ENCODE measurements around the gene PLEKHG1.

Gene PLEKHG1

DNA sequence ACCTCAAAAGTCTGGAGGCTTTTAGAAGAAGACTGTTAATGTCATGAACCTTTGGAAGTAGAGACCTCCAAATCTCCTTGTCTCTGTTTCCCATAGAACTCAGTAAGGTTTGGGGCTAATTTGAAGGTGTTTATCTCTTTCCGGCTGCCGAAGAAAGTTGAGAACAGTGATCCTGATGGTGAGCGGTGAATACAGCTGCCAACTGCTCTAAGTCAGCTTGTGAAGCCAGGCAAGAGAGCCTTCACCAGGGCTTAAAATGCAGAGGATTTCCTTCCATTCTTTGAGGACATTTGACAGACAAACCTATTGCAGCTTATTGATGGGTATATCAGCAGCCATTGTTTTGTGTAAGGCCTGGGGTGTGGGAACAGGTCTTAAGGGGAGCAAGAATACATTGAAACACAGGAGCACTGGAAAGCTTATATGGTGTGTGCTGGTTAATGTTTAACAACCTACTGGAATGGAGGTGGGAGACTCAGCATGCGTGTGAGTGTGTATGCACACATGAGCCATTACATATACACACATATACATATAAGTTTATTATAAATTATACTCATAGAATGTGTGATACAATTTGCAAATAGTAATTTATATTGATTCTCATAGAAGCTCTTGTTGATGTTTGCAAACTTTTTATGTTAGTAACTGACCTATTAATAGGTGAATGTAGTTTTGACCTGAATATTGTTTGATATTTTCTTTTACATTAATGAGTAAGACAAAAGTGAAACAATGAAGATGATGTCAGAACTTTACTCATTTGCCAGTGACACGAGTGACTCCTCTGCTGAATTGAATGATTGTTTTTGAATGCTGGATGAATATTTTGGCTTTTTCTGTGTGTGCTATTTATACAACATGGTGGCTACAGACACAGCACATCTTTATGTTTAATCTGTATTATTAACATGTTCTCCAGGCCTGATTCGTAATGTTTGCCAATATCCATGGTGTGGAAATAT lies 18.1 kb downstream of the PLEKHG1 start:
- peak in 1 of 51 donors; percentile 22 for DNase-seq

GRCh38 chr6:150619275-150619674 lies 19.6 kb downstream of the PLEKHG1 start:
- no peak for DNase-seq

- DNase-seq = peak in 4 of 51 donors; percentile 5 to 8 (median 7)
Measured at GRCh38 chr6:150620244-150620643, 20.6 kb downstream of the PLEKHG1 start.

DNA sequence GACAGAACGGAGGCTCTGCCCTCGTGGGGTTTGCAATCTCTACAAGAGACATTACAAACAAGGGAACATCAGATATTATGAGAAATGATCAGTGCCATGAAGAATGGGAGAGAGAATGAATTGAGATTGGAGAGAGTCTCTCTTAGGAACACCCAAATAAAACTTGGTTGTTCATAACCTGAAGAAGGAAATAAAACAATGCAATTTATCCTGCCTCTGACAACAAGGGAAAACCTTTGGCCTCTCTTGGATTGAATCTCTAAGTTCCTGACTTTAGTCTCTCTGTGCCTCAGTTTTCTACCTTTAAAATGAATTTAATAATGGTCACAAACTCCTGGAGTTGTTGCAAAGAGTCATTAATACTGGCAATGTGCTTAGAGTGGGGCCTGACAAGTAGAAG lies 21.1 kb downstream of the PLEKHG1 start:
- no peak for DNase-seq

DNA sequence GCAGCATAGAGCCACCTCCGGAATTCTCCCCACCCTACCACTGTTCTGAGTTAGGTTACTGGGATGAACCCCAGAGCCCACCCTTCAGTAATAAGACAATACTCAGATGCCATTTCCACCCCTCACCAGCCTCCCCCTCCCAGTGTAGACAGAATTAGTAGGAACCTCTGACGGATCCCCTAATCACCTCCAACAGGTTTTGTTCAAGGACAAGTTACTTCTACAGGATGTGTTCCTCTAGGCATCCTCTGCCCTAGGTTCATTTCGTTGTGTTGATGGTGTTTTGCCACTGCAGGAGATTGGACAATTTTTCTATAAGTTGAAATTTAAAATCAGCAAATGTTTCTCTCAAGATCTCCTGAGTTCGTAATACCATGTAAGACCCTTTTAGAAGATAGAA lies 22.8 kb downstream of the PLEKHG1 start:
- DNase-seq = no peak

DNA sequence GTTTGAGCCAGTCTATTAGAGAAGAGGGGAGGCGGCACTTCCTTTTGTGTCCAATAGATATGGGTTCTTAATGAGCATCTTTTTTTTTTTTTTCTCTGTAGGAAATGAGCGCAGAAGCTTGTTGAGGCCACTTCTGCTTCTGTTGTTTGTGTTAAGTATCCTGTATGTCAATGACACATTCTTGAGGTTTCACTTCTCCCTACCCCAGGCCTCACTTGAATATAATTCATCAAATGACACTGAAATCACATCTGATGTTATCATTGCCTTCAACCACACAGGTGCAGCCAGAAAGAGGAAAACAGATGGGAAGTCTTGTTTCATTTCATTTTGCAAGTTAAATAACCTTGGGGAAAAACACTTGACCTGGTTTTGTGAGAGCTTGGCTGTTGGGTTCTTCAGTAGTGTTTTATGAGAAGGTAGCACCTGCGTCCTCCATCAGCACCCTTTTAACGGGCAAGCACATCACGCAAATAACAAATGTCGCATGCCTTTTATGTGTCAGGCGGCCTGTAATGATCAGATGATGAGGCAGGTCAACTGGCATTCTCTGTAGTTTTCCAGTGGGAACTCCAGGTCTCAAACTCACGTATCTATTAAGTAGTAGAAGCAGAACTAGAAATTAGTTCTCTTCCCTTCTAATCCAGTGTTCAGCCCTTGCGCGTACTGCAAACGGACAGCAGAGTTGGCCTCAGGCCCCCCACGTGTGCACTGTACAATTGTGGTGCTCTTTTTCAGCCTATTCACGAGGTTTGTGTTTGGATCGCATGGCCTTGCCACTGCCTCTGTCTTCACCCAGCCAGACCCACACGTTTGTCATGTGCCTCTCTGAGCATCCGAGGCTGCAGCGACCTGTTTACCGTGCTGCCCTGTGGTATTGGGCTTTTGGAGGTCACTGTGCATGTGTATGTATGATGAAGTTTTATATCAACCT lies 23.5 kb downstream of the PLEKHG1 start:
- DNase-seq = peak in 5 of 51 donors; percentile 12 to 33 (median 16)

DNA sequence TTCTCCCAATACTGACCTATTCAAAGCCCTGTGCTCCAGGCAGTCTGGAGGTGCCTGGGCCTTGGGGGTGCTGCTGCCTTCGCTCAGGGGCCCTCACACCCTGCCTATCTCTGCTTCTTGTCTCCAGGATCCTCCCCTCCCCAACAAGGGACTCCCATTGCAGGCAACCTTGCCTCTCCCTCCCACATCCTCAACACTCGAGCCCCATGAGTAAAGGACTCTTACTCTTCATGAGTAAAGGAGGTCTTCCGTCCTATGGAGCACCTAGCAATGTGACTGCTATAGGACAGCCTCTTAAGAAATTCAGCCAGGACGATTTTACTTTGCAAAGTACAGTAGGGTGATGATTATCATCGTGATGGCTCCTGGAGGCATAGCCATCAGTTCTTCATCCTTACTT lies 24.5 kb downstream of the PLEKHG1 start:
- DNase-seq = no peak

DNA sequence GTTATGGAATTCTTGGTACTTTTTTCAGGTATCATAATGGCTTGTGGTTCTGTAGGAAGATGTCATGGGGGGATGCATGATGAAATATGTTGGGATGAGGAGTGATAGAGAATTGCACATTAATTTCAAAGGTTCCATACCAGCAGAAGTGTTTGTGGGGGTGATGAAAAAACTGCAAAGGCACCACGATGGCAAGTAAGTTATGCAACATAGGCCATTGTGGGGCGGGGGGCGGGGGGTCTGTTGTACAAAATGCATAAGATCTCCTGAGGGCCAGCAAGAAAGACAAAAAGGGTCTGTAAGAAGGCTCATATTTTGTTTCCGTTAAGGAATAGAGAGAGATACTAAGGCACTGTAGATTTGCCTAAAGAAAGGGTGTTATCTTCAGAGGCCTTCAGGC lies 26.2 kb downstream of the PLEKHG1 start:
- no peak for DNase-seq

- no peak for DNase-seq
Measured at GRCh38 chr6:150627154-150627553, 27.5 kb downstream of the PLEKHG1 start.

DNA sequence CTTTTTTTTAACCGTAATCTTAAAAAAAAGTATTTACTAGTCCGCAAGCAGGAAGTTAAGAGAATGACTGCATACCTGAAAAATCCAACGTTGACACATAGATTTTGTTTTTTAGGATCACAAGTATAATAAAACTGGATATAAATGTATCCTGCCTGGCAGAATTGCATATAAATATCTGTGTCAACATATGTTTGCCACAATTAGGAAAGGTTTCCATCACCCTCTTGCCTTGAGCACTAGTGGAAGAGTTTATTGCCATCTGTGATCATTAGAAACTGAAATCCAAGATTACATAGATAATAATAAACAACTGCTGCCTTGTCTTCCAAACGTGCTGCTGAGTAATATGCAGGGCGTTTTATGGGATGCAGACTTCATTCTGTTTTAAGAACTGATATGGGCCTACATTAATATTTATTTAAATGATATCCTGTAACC lies 27.9 kb downstream of the PLEKHG1 start:
- no peak for DNase-seq

DNA sequence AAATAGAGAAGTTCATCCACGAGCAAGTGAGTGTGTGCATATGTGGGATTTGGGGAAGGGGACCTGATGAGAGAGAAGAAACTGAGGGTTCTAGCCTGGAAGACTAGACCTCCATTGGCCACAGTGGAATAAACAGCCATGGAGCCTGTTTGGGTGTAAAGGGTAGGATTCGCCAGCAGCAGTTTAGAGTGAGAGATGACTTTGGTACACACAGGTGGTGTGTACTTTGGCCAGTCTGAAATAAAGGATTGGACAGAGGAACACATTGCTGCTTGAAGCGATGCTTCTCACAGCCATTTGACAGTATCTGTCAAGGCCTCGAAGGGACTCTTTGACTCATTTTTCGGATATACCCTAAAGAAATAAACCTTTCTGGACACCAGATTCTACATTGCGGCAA lies 29.2 kb downstream of the PLEKHG1 start:
- DNase-seq = no peak

DNA sequence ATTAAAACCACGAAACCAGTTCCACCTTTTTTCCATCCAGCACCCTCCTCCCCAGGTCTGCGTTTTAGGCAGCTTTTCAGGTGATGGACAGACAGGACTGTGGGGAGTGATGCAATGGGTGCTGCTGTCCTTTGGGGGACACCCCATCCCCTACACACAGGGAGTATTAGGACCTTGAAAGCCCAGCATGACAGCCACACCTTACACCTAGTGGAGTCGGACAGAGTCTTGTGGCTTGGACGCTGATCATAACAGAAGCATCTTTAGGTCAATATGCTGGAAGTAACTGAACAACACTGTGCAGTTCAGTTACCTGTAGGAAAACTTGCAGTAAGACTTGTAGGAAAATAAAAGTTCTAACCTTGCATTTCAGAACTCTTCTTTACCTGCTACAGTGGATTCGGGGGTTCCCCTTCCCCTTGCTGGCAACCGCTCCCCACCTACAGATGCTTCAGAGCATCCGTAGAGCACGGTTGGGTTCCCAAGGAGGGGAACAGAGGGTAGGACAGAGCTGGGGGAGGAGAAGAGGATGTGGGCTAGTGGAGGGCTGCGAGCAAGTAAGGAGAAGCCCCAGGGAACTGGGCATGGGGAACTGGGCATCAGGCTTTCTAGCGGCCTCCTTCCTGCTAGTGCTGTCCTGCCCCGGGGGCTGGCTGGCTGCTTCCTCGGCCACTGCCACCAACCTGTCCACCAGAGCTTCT lies 31.7 kb downstream of the PLEKHG1 start:
- DNase-seq = no peak

GRCh38 chr6:150631984-150632642 lies 32.4 kb downstream of the PLEKHG1 start:
- DNase-seq = no peak

GRCh38 chr6:150632785-150633485 lies 33.2 kb downstream of the PLEKHG1 start:
- DNase-seq = no peak

GRCh38 chr6:150633486-150633834 lies 33.8 kb downstream of the PLEKHG1 start:
- no peak for DNase-seq

GRCh38 chr6:150634176-150634963 lies 34.7 kb downstream of the PLEKHG1 start:
- DNase-seq = no peak

GRCh38 chr6:150634964-150635292 lies 35.2 kb downstream of the PLEKHG1 start:
- no peak for DNase-seq

- no peak for DNase-seq
Measured at GRCh38 chr6:150635906-150636514, 36.3 kb downstream of the PLEKHG1 start.

DNA sequence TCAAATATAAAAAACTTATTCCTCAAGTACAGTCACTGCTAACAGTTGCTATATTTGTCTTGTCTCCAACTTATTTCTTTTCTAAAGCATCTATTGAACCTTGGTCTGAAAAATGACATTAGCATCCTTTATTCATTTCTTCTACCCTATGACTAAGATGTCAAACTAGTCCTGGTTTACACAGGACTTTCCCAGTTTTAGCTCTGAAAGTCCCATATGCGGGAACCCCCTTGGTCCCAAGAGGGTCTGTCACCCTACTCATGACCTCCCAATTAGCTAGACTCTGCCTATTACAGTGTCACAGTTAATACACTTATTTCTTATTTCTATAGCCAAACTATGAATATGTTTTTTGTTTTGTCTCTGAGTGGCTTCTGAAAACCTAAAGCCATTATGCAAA lies 37.1 kb downstream of the PLEKHG1 start:
- DNase-seq = no peak
